ENCODE measurements around the gene TNFSF8. TPM values are rescaled to one million over a fixed set of nuclear protein-coding genes. Genes with fewer than 3 reads are reported as not detected.
A peak's percentile ranks its signal among the peaks of the same experiment; 100 is the strongest.

TNFSF8 gene
- total RNA-seq, 3 donors from 2014 or later, result 130 to 192 (median 141) TPM

DNA sequence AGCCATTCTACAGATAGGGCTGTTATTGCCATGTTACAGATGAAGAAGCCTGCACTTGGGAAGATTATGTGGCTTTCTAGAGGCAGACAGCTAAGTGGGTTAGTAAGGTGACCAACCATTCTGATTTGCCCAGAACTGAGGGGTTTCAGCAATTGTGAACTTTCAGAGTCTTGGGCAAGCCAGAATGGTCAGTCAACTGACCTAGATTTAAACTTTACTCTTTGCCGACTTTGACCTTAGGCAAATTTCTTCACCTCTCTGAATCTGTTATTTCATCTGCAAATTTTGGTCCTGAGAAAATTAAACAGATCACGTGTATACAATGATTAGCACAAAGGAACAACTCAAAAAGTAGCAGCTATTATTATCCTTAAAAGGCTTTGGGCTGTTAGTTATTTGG is 20.4 kb upstream of the TNFSF8 start:
- DNase-seq (no peak), ATAC-seq (no peak)
- no peaks in the 10 kb centered on the region for H3K9me3 Mint-ChIP-seq
- no peaks in the 10 kb centered on the region for H3K36me3 Mint-ChIP-seq (ENCODE audit: insufficient read depth)
- H3K4me3 Mint-ChIP-seq, result no peak overlapping the region
- H3K27me3 Mint-ChIP-seq (ENCODE audit: low read depth), result no peaks in the 10 kb centered on the region
- H3K4me1 Mint-ChIP-seq (ENCODE audit: low read depth), result peaks cover 18% of the 10 kb centered on the region

DNA sequence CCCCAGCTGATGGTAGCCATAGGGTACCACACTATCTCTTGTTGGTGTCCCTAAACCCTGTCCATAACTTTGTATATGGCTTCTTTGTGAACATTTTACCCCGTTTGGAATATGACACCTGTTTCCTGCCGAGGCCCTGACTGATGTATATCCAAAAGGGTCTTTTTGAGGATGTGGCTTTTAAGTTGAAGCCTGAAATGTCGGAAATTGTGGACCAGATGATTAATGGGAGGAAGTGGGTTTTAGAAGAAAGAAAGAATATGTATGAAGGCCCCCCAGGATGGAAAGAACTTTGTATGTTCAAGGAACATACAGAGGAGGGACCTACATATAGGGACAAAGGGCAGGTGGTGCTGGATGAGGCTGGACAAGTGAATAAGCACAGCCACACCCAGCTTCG is 16.7 kb upstream of the TNFSF8 start:
- DNase-seq, result no peak

DNA sequence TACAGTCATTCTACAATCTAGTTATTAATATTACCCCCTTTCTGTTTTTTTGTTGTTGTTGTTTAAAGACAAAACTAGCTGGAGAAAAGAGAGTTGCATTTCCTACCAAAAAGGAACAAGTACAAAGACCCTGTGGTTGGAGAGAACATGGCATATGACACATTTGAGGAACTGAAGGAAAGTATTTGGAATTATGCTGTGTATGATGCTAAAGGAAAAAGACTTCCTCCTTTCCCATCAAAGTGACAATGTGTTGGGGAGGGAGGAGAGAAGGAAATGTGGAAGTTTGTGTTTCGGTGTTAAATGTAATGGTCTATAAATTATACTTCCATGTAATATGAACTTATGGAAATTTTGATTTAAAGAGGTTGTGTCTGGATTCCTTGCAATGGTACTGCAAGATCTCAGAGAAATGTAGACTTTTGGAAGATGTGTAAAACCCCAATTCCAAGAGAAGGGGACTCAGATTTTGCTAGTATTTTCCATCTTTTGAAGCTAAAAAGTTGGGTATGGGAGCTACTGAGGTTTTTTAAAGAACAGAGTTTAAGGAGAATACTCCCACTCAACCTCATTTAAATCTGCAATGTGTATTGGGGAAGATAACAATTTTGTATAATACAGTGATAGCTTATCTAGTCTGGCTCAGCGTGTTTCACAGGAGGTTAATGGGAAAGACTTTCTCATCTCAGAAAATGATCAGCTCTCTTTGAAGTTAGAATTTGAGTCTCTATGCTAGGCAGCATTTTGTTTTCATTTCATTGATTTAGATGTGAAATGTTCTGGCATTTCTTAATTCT is 15.4 kb upstream of the TNFSF8 start:
- no peak overlapping the region for H3K4me3 Mint-ChIP-seq
- no peaks in the 10 kb centered on the region for H3K27me3 Mint-ChIP-seq (ENCODE audit: low read depth)
- peaks cover 11% of the 10 kb centered on the region for H3K4me1 Mint-ChIP-seq (ENCODE audit: low read depth)
- no peaks in the 10 kb centered on the region for H3K36me3 Mint-ChIP-seq (ENCODE audit: insufficient read depth)
- DNase-seq, result no peak
- no peak for ATAC-seq
- no peaks in the 10 kb centered on the region for H3K9me3 Mint-ChIP-seq

More for the DNA sequence above, 16.7 kb upstream of the TNFSF8 start:
- H3K36me3 Mint-ChIP-seq (ENCODE audit: insufficient read depth), result no peaks in the 10 kb centered on the region
- H3K4me1 Mint-ChIP-seq (ENCODE audit: low read depth), result peaks cover 11% of the 10 kb centered on the region
- no peaks in the 10 kb centered on the region for H3K9me3 Mint-ChIP-seq
- no peaks in the 10 kb centered on the region for H3K27me3 Mint-ChIP-seq (ENCODE audit: low read depth)
- H3K4me3 Mint-ChIP-seq, result no peak overlapping the region
- no peak for ATAC-seq

DNA sequence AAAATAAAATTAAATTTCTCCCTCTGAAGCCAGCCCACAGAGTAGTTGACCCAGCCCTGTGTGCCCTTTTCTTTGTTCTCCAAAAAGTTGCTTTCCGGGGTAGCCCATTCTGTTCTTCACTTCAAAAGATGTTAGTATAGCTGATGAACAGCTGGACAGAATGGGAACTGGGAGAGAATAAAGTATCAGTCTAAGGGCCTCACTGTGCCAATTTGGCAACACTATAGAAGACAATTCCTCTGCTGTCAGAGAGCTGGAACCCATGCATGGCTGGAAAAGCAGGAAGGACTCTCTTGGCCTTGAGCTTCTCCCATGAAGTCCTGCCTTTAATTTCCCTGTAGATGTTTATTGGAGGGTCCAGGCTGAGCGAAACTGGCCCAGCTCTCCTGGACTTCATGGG is 11.0 kb upstream of the TNFSF8 start:
- ATAC-seq (no peak), DNase-seq (no peak)
- Mint-ChIP-seq H3K27me3 (ENCODE audit: low read depth) (no peaks in the 10 kb centered on the region), H3K4me3 (no peak overlapping the region), H3K9me3 (no peaks in the 10 kb centered on the region), H3K36me3 (ENCODE audit: insufficient read depth) (no peaks in the 10 kb centered on the region), H3K4me1 (ENCODE audit: low read depth) (peaks cover 18% of the 10 kb centered on the region)

DNA sequence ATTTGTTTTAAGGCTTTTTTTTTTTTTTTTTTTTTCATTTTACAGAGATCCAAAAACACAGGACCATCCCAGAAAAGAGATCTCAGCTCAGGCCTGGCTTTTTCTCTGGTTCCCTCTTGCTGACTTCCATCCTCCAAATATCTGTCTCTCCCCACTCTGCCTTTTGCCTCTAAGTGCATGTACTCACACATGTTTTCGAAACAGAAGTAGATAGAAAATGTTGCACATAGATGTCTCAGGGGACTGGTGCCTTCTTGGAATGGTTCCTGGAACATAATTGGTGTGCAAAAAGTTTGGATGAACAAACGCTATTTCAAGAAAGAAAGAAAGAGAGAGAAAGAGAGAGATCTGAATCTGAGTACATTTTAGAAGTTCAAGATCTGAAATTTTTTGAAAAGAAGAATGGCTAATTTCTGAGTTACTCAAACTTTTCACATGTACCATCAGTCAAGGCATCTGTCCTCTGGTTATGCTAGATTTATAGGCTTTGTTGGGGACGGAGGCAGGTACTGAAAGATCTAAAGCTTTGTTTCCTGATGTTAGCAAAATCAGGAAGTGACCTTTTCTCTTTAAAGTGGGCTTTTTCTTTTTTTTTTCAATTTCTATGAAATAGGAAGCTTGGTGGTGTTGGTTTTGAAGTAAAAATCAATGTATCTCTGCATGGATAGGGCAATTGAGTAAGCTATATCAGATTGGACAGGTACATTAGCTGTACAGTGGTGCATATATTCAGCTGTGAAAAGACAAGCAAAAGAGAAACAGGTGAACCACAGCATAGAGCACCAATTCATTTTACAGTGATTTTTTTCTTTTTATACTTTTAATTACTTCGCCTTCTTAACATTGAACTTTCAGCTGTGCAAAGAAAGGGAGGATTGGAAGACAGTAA is 8.5 kb upstream of the TNFSF8 start:
- peaks cover 19% of the 10 kb centered on the region for H3K4me1 Mint-ChIP-seq (ENCODE audit: low read depth)
- H3K36me3 Mint-ChIP-seq (ENCODE audit: insufficient read depth), result no peaks in the 10 kb centered on the region
- DNase-seq (no peak), ATAC-seq (no peak)
- H3K27me3 Mint-ChIP-seq (ENCODE audit: low read depth), result no peaks in the 10 kb centered on the region
- H3K9me3 Mint-ChIP-seq, result no peaks in the 10 kb centered on the region
- no peak overlapping the region for H3K4me3 Mint-ChIP-seq

DNA sequence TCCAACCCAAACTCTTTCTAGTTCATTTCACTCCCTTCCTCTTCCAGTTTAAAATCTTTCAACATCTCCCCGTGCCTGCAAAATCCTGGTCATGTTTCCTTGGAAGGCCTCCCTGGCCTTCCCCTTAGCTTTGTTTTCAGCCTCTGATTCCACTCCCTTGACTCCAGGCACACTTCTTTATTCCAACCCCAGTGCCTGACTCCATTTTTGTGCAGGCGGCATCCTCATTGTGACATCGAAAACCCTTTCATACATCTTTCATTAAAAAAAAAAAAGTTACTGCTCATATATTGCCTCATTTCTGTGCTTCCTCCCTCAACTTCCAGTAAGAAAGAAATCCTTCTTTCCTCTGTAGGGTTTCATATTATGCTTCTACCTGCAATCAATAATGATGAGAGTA is 7.1 kb upstream of the TNFSF8 start:
- Mint-ChIP-seq H3K4me1 (ENCODE audit: low read depth) (peaks cover 24% of the 10 kb centered on the region), H3K36me3 (ENCODE audit: insufficient read depth) (no peaks in the 10 kb centered on the region), H3K9me3 (no peaks in the 10 kb centered on the region), H3K27me3 (ENCODE audit: low read depth) (no peaks in the 10 kb centered on the region), H3K4me3 (no peak overlapping the region)
- DNase-seq (no peak), ATAC-seq (no peak)

DNA sequence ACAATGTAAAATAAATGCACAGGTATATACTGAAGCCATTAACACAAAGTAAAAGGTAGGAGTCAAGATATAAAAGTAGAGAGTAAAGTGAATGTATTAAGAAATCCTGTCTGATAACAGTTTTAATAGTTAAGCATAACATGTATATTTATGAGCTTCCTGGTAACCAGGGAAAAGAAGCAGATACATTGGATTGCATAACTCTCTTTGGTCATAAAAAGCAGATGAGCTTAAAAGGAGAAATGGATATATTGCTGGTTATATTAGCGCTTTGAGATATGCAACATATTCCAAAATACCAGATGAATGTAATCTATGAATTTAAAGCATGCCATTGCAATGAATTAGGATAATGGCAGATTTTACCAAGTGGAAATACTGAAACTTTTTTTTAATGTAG is 6.2 kb upstream of the TNFSF8 start:
- Mint-ChIP-seq H3K36me3 (ENCODE audit: insufficient read depth) (no peaks in the 10 kb centered on the region), H3K4me1 (ENCODE audit: low read depth) (peaks cover 33% of the 10 kb centered on the region), H3K9me3 (no peaks in the 10 kb centered on the region), H3K27me3 (ENCODE audit: low read depth) (no peaks in the 10 kb centered on the region), H3K4me3 (no peak overlapping the region)
- ATAC-seq, result no peak
- DNase-seq, result no peak

DNA sequence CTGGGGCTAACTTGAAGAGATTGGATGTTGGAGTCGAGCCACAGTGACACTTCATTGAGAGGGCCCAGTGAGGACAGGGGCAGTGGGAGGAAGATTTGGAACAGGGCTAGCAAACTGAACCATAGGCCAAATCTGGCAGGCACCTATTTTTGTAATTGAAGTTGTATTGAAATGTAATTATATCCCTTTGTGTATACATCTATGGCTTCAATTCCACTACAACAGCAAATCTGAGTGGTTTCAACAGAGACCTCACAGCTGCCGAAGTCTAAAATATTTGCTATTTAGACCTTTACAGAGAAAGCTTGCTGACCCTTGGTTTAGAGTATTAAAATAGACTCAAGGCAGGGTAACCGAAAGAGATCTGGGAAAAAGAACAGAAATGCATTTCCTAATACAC is 4.7 kb upstream of the TNFSF8 start:
- ATAC-seq (no peak), DNase-seq (no peak)
- Mint-ChIP-seq H3K27me3 (ENCODE audit: low read depth) (no peaks in the 10 kb centered on the region), H3K4me3 (no peak overlapping the region), H3K36me3 (ENCODE audit: insufficient read depth) (no peaks in the 10 kb centered on the region), H3K9me3 (no peaks in the 10 kb centered on the region), H3K4me1 (ENCODE audit: low read depth) (peaks cover 46% of the 10 kb centered on the region)

DNA sequence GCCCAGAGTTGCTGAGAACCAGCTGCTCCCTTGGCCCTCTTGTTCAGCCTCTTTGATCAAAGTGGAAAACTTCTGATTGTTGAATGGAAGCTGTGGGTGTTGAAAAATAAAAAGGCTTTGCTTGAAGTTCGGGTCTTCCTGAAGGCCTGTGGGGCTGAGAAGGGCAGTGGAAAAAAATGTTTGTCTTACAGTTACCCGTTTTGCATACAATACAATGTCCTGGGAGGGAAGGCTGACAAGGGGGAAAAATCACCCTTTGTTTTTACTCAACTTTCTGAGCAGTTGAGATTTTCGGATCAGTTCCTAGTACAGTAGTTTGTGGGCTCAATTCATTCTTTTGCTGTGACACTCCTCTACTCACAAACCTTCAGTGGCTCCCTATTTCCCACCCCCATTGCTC is 2.1 kb upstream of the TNFSF8 start:
- Mint-ChIP-seq H3K36me3 (ENCODE audit: insufficient read depth) (peaks cover 13% of the 10 kb centered on the region), H3K27me3 (ENCODE audit: low read depth) (no peaks in the 10 kb centered on the region), H3K4me3 (peak overlapping the region; percentile 19)

DNA sequence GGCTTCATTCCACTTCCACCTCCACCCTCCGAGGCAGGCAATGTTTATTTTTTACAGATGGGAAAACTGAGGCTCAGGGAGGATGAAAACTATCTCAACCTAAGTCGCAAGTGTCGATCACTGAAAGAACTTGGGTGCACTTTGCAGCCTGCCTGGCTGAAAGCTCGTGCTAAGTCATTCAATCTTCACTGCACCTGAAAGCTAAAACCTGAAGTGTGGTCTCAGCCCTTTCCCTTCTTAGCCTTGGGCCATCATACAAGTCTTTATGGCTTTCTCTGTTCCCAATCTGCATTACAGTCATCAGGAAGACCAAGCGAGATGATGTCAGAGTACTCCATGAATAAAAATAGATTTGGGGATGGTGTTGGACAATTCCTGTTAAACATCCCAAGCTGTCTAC is 1.0 kb upstream of the TNFSF8 start:
- ATAC-seq (no peak), DNase-seq (no peak)
- Mint-ChIP-seq H3K9me3 (no peaks in the 10 kb centered on the region), H3K27me3 (ENCODE audit: low read depth) (no peaks in the 10 kb centered on the region), H3K36me3 (ENCODE audit: insufficient read depth) (peaks cover 17% of the 10 kb centered on the region), H3K4me3 (peak overlapping the region; percentile 93), H3K4me1 (ENCODE audit: low read depth) (peaks cover 47% of the 10 kb centered on the region)

More for the DNA sequence above, 2.1 kb upstream of the TNFSF8 start:
- ATAC-seq (no peak), DNase-seq (no peak)
- H3K4me1 Mint-ChIP-seq (ENCODE audit: low read depth), result peaks cover 40% of the 10 kb centered on the region
- H3K9me3 Mint-ChIP-seq, result no peaks in the 10 kb centered on the region

DNA sequence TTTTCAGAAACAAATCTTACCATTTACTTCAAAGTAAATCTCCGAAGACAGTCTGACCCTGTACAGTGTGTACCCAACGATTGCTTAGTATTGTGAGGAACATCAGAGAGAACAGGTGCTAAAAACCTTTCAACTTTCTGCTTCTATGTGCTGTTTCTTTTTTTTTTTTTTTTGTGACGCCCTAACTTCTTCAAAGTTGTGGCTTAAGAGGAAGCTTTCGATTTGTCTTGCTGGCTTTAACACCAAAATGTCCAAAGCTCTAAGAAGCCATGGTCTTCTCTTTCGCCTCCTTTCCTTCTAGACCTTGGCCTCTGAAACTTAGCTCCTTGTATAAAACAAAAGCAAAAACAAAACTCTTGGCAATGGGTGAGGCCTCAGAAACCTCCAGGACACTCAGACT is 1.2 kb downstream of the TNFSF8 start:
- H3K4me1 Mint-ChIP-seq (ENCODE audit: low read depth), result peaks cover 64% of the 10 kb centered on the region
- DNase-seq (no peak), ATAC-seq (peak in 1 of 2 donors; percentile 3)
- no peaks in the 10 kb centered on the region for H3K9me3 Mint-ChIP-seq
- H3K27me3 Mint-ChIP-seq (ENCODE audit: low read depth), result no peaks in the 10 kb centered on the region
- peaks cover 34% of the 10 kb centered on the region for H3K36me3 Mint-ChIP-seq (ENCODE audit: insufficient read depth)
- H3K4me3 Mint-ChIP-seq, result peak overlapping the region; percentile 83

DNA sequence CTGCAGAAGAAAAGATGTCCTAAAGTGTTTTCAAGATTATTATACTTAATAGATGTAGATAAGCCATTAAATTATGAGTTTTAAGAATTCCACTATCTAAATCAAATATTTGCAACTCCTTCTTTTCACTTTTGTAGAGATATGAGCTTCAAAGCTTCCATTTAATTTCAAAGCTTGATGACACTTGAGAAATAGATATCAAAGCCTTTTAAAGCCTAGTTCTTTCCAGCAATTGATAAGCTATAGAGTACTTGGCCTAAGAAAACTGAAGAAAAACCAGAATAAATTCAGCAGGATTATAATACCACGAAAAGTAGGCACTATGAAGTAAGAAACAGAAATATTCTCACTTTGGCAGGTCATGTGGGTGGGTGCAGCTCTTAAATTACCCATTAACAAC is 1.7 kb downstream of the TNFSF8 start:
- Mint-ChIP-seq H3K27me3 (ENCODE audit: low read depth) (no peaks in the 10 kb centered on the region), H3K4me1 (ENCODE audit: low read depth) (peaks cover 68% of the 10 kb centered on the region), H3K36me3 (ENCODE audit: insufficient read depth) (peaks cover 37% of the 10 kb centered on the region), H3K4me3 (peak overlapping the region; percentile 83), H3K9me3 (no peaks in the 10 kb centered on the region)
- DNase-seq (no peak), ATAC-seq (no peak)

DNA sequence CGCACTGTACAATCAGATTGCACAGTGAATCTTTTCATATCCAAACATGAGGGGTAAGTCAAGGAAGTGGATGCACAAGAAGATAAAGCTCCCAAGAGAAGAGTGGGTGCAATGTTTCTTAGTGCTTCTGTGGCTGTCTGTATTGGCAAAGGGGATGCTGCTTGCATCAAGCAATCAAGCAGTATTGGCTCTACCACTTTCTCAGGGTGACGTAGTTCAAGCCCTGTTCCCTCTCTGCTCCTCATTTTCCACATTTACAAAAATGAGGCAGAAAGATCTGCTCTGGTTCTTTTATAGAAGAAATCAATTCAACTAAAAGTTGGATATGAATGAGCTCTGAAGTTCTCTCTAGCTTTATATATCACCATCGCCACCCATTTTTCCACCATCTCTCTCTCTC is 2.3 kb downstream of the TNFSF8 start:
- peaks cover 41% of the 10 kb centered on the region for H3K36me3 Mint-ChIP-seq (ENCODE audit: insufficient read depth)
- H3K27me3 Mint-ChIP-seq (ENCODE audit: low read depth), result no peaks in the 10 kb centered on the region
- no peak for ATAC-seq
- DNase-seq, result no peak
- no peaks in the 10 kb centered on the region for H3K9me3 Mint-ChIP-seq
- peak overlapping the region; percentile 83 for H3K4me3 Mint-ChIP-seq
- peaks cover 72% of the 10 kb centered on the region for H3K4me1 Mint-ChIP-seq (ENCODE audit: low read depth)

DNA sequence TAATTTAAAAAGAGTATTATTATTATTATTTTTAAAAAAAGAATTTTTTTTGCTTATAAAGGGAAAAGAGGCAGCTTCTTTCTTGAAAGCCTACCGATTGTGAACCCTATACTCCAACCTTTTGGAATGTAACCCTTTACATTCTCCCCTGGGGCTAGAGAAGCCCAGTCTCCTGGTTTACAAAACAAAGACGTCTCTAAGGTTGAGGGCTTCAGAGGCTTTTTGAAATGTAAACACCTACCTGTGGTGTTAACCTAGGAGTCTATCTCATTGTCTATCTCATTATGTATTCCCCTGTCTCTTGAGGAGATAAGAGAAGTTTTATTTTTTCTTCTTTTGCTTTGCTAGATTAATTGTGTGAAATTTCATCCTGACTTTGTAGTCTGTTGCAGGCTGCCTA is 4.7 kb downstream of the TNFSF8 start:
- peak overlapping the region; percentile 76 for H3K4me3 Mint-ChIP-seq
- no peak for DNase-seq
- no peak for ATAC-seq
- peaks cover 75% of the 10 kb centered on the region for H3K4me1 Mint-ChIP-seq (ENCODE audit: low read depth)
- H3K9me3 Mint-ChIP-seq, result no peaks in the 10 kb centered on the region
- peaks cover 58% of the 10 kb centered on the region for H3K36me3 Mint-ChIP-seq (ENCODE audit: insufficient read depth)
- no peaks in the 10 kb centered on the region for H3K27me3 Mint-ChIP-seq (ENCODE audit: low read depth)

DNA sequence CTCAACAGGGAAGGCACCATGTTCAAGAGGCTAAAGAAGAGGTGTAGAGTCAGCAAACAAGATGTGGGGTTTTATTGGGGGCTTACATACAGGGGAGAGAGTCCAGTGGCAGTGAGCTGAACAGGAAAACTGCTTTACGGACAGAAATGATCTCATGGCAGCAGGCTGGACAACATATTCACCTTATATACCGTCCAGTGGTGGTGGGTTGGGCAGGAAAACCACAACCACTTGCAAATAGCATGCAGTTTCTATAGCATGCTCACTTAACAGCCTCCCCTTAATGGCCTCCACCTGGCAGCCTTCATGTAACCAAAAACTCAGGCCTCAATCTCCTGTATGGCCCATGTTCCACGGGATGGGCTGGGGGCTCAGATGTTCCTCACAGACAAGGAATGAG is 5.4 kb downstream of the TNFSF8 start:
- peaks cover 76% of the 10 kb centered on the region for H3K4me1 Mint-ChIP-seq (ENCODE audit: low read depth)
- no peaks in the 10 kb centered on the region for H3K9me3 Mint-ChIP-seq
- ATAC-seq (no peak), DNase-seq (no peak)
- peaks cover 62% of the 10 kb centered on the region for H3K36me3 Mint-ChIP-seq (ENCODE audit: insufficient read depth)
- no peaks in the 10 kb centered on the region for H3K27me3 Mint-ChIP-seq (ENCODE audit: low read depth)
- H3K4me3 Mint-ChIP-seq, result peak overlapping the region; percentile 71
